Measurements from ENCODE around the gene IGIP. TPM values are rescaled to one million over a fixed set of nuclear protein-coding genes. Genes with fewer than 3 reads are reported as not detected.

Gene IGIP
- total RNA-seq, 4 donors from 2014 or later: 8.4 to 21.3 (median 16.8) TPM

DNA sequence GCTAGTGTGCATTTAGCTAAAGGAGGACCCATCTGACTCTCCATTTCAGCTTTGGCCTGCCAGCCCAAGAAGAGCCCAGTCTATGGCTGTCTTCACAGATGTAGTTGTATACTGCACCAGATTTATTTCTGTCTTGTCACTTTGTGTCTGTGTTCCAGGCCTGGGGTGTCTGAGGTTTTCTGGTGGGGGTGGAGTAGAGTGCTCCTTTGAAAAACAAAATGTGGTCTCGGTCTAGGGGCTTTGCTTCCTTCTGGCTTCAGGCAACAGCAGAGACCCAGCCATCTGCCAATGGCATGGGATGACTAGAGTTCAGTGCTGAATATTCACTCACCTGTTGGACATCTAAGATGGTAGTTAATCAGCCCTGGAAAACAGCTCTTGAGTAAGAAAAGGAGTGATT is 10.9 kb downstream of the IGIP start:
- no peak for ATAC-seq (ENCODE audit: low FRiP score)

DNA sequence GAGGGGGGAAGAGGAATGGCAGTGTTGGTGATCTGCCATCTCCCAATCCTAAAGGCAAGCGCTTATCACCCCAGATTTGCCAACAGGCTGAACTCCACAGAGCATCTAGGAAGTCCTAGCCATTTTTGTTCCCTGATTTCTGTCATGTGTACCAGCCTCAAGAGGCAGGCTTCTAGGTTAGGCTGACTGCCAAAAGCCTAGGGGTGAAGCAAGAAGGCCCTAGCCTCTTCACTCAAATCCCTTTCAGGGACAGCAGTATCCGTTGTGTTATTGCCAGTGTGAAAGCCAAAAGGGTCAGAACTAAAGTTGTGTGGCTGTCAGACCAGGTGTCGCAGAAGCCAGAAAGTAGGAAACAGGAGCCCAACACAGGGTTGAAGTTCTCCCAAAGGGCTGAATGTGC is 14.7 kb downstream of the IGIP start:
- TF ChIP-seq, protein P1, sequence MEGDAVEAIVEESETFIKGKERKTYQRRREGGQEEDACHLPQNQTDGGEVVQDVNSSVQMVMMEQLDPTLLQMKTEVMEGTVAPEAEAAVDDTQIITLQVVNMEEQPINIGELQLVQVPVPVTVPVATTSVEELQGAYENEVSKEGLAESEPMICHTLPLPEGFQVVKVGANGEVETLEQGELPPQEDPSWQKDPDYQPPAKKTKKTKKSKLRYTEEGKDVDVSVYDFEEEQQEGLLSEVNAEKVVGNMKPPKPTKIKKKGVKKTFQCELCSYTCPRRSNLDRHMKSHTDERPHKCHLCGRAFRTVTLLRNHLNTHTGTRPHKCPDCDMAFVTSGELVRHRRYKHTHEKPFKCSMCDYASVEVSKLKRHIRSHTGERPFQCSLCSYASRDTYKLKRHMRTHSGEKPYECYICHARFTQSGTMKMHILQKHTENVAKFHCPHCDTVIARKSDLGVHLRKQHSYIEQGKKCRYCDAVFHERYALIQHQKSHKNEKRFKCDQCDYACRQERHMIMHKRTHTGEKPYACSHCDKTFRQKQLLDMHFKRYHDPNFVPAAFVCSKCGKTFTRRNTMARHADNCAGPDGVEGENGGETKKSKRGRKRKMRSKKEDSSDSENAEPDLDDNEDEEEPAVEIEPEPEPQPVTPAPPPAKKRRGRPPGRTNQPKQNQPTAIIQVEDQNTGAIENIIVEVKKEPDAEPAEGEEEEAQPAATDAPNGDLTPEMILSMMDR (IDR thresholded peaks at IDR 0.05): no peak
- DNase-seq (ENCODE audit: low spot score) (no peak), ATAC-seq (ENCODE audit: low FRiP score) (no peak)

More for the DNA sequence above, 10.9 kb downstream of the IGIP start:
- no peak for DNase-seq (ENCODE audit: low spot score)
- TF ChIP-seq, protein P1 (IDR thresholded peaks at IDR 0.05): no peak

DNA sequence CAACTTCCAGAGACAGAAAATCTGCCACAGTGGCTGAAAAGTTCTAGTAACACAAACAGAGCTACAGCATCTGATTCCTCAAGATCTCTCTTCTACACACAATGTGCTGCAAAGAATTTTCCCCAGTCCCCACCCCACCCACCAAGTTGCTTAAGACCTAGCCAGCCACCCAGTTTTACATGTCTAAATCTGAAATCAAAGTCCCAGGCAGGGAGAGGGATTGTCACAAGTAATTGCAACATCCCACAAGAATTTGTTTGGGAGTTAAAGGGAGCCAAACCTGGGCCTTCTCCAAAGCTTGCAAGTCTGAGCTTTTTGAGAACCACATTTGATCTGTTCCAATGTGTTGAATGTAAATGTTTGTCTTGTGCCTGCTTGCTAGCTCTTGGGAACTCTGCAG is 15.5 kb downstream of the IGIP start:
- ATAC-seq (ENCODE audit: low FRiP score) (no peak), DNase-seq (ENCODE audit: low spot score) (no peak)
- TF ChIP-seq, protein P1 (IDR thresholded peaks at IDR 0.05): no peak

DNA sequence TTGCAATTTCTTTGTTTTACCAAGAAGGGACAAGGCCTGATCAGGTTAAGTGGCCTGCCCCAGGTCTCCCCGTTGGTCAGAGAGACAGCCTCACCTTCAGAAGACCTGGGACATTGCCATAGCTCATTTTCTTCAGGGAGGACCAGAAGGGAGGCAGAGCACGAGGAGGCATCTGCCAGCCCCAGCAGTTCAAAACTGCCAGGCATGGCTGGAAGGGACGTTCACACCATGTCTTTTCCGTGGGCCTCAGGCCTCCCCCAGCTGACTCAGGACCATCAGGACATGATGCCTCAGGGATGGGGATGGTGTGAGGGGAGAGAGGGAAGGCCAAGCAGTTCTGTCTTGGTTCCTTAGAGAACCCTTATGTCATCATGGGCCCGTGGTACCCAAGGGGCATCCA is 16.5 kb downstream of the IGIP start:
- no peak for DNase-seq (ENCODE audit: low spot score)
- no peak for ATAC-seq (ENCODE audit: low FRiP score)

DNA sequence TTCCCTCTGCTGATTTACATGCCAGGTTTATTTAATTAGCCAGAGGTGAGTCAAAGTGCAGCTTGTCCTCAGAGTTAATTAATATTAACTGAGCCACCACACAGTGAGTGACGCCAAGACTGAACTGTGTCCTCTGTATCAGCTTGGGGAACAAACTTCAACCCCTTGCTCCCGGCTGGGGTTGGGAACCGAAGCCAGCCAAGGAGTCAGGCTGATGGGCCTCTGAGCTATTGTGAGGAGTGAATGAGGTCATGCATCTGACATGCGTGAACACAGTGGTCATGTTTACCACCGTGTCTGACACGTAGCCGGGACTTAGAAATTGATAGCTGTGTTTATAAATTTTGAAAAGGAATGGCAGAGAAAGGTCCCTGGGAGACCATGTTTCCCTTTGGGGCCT is 17.1 kb downstream of the IGIP start:
- TF ChIP-seq, protein P1 (IDR thresholded peaks at IDR 0.05): no peak
- no peak for DNase-seq (ENCODE audit: low spot score)
- no peak for ATAC-seq (ENCODE audit: low FRiP score)

More for the DNA sequence above, 16.5 kb downstream of the IGIP start:
- TF ChIP-seq, protein P1 (IDR thresholded peaks at IDR 0.05): no peak

DNA sequence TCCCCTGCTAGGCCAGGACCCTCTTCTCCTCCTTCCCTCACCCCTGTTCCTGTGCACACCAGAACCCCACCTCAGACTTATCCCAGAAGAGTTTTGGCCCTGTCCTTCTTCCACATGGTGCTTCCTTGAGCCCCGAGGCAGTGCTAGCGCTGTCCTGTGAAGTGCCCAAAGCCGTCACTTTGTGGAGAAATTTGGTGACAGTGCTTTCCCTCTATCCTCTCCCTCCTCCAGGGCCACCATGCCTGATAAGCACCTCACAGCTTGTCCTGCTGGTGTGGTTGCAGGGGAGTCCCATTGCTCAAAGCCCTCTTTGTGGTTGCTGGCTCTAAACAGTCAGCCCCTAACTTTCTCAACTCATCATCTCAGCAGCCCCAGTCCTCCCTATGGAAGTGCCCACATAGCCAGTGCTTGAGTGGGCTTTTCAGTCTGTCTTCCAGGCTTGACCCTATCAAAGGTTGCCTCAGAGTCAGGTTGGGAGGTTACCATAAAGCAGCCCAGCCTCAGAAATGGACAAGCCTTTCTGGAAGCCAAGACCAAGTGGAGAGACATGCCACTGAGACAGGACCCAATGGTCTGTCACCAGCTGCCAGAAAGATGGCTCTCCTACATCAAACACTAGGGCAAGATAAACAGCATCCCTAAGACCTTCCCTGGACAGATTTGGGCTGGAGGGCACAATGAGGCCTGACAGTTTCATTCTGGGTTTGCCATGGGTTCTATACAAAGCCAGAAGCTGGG is 18.0 kb downstream of the IGIP start:
- ATAC-seq (ENCODE audit: low FRiP score): no peak
- DNase-seq (ENCODE audit: low spot score): no peak
- TF ChIP-seq, protein P1 (IDR thresholded peaks at IDR 0.05): no peak

DNA sequence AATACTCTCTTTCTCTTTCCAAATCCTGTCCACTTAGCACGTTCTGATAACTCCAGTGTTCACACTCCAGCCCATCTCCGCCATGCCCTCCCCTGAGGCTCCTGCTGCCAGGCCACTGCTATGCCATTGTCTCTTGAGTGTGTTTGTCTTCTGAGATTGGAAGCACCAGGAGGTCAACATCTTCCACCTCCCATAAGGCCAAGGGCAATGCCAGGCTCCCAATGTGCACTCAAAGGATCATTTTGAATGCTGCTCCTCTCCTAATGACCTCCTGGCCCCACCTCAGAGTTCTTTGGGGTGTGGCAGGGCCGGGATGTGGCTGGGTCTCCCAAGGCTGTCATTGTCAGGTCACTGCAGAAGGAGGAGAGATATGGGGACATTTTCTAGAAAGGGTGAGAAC is 19.5 kb downstream of the IGIP start:
- TF ChIP-seq, protein P1 (IDR thresholded peaks at IDR 0.05): no peak
- ATAC-seq (ENCODE audit: low FRiP score) (no peak), DNase-seq (ENCODE audit: low spot score) (no peak)
